HG03280 (cell line): Measurements from ENCODE around the gene EPN1.

Source experiments
- ATAC-seq: cut with Tn5 transposase; IDR thresholded peaks from one replicate; pipeline ENCODE4 v1.9.1; 2021; ENCODE audit warnings: mild to moderate bottlenecking, moderate library complexity; ENCODE audit not compliant: unreplicated experiment

The EPN1 gene

DNA sequence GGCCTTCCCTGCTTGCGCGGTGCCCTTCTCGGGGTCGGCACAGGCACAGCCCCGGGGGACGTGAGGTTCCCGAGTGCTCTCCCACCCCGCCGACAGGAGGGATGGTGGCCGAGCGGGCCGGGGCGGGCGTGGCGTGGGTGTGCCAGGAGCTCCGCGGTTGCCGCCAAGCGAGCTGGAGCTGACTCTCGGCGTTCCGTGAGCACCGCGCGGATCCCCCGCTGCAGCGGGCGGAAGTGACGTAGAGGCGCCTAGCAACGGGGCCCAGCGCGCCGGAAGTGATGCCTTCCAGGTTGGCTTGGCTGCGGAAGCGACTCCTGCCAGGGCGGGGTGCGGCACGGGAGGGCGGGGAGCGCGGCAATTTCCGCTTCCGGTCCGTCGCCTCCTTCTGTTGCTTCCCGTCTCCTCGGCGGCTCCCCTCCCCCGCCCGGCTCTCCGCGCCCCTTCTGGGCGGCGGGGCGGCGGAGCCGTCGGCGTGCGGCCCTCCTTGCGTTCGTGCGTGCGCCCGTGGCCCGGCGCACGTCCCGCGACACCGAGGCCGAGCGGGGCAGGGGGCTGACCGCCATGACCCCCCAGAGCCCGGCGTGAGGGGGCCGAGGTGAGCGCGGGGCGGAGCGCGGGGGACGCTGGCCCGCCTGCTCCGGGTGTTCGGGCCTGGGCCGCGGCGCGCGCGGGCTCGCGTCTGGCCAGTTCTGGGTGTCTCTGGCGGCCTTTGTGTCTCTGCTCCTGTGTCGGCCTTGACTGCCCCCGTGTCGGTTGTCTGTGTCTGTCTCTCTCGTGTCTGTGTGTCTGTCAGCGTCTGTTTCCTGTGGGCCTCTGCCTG is at the start of gene EPN1:
Gene EPN1 (plus strand): TSS at position 386 of the 820 bp plus-strand sequence. CDS start 3,402 bp downstream, outside the sequence.
- peak; percentile 75 for ATAC-seq

DNA sequence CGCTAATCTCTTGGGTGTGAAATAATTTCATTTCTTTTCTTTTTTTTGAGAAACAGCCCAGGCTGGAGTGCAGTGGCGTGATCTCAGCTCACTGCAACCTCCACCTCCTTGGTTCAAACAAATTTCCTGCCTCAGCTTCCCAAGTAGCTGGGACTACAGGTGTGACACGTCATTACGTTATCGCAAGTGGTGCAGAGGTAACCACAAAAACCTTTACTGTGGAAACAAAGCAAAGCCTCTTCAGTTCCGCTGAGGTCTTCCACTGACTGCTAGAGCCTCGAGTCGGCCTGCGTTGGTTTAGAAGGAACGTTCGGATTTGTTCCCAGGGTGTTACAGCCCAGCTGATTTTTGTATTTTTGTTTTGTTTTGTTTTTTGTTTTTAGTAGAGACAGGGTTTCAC is 48.7 kb upstream of the EPN1 start:
- no peak for ATAC-seq

DNA sequence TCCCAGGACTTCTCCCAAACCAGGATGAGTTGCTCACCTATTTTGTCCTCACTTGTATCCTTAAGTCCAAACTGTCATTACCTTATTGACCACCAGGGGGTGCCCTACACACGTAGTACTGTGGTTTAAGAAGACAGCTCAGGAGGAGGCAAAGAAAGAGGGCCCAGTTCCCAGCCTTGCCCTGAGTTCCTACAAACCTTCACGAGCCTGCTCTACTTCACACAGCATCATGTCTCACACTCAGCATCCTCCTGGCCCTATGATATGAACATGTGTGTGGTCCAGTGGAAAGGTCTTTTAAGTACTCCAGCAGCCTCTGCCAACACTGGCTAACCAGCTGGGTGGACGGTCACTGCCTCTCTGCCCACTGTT is 42.6 kb upstream of the EPN1 start:
- no peak for ATAC-seq

DNA sequence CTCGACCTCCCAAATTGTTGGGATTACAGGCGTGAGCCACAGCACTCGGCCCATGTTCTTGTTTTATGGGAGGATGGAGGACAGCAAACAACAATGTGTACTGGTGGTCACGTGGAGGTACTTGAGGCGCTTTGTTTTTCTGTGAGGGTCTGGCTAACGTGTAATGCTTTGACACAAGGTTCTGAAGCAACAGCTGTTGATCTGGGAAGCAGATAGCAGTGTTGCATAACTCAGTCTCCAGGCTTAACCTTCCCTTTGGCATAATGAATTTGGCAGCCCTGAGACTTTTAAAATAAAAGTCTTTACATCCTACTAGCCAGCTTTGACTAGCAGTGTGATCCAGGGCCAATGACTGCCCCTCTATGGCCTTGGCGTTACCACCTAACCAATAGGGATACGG is 41.2 kb upstream of the EPN1 start:
- ATAC-seq: no peak

DNA sequence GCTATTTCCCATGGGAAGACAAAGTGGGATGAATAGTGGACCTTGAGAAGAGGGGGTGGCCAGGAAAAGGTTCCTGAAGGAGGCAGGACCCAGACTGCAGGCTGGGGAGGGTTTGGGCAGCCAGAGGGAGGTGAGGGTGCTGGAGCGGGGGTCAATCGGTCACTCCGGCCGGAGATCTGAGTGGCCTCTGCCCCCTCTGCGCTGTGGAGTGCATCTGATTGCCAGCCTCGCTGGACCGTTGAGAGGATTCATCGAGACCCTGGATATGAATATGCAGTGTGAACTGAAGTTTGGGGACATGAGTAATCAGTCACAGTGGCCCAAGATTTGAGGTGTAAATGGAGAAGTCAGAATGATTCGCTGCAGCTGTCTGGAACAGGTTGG is 39.7 kb upstream of the EPN1 start:
- ATAC-seq: no peak

DNA sequence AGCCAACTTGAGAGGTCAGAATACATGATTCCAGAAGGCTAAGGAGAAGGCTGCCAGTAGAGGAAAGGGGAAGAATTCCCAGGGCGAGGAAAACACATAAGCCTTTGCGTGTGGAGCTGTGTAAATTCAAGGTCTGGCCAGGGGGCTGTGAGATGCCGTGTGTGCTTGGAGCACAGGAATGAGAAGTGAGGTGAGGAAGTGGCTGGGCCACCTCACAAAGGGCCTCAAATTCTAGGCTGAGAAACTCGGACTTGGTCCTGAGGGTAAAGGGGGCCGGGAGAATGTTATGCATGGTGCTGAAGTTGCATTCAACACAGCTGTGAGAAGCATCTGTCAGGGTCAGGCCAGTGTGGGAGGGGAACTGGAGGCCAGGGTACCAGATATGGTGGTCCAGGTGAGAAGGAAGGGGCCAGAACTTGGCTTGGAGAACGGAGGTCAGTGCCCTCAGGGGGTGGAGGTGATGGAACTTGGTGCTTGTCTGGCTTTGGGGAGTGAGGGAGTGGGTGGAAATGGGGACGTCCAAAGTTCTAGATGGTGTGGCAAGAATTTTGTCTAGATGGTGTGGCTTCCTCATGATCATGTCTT is 39.1 kb upstream of the EPN1 start:
- no peak for ATAC-seq

DNA sequence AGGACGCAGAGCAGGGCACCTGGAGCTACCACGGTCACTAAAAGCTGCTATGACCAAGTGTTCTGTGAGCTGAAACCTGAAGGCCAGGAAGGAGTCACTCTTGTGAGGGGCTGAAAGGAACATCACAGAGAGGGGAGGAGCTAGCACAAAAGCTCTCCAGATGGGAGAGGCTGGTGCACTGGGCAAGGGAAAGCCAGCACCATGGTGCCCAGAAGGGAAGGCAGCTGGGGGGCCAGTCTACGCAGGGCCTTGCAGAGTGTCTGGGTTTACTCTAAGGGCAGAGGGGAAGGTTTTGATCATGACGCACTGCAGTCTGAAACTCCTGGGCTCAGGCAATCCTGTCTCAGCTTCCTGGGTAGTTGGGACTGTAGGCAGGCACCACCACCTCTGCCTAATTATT is 38.3 kb upstream of the EPN1 start:
- no peak for ATAC-seq

DNA sequence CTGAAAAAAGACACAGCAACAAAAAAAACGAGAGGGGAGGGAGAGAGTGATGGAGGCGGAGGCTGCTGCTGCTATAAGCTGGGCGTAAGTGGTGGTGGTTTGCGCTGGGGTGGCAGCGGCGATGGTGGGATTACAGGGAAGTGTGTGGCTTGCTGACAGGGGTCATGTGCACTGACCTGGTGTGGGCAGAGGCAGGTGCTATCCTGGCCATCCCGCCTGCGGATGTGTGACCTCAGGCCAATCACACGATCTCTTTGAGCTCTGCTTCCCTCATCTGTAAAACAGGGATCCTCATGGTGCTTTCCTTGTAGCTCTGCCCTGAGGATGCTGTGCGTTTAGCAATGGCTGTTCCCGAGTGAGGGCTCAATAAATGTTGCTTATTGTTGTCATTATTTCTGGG is 37.5 kb upstream of the EPN1 start:
- no peak for ATAC-seq

DNA sequence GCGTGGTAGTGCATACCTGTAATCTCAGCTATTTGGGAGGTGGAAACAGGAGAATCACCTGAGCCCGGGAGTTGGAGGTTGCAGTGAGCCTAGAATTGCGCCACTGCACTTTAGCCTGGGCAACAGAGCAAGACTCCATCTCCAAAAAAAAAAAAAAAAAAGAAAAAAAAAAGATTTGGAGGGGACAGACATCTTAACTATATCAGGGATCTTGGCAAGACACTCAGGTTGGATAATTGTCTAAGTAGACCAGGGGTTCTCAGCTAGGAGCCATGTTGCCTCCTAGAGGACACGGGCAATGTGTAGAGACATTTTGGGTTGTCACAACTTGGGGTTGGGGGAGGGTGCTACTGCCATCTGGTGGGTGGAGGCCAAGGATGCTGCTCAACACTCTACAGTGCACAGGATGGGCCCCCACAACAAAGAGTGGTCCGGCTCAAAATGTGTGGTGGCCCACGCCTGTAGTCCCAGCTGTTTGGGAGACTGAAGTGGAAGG is 36.1 kb upstream of the EPN1 start:
- no peak for ATAC-seq

DNA sequence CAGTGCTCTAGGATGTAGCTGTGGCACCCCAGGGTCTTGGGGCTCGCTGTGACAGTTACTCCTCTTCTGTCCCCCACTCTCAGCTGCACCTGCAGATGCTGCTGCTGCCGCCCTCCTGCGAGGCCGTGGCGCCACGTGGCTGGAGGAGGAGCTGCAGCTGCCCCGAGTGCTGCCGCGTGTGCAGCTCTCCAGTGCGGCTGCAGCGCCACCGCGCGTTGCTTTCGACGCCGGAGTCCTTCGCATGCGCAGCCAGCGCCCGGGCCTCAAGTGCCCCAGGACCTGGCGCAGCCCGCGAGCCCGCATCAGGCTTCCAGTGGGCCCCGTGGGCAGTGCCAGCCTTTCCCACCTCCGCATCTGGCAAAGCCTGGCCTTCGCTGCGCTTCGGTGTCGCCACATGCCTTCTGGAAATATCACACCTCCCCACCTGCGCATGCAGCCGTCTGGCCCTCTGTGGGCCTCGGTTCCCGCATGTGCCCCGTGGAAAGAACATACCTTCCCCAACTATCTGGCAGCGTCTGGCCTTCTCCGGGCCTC is 34.9 kb upstream of the EPN1 start:
- ATAC-seq: no peak

DNA sequence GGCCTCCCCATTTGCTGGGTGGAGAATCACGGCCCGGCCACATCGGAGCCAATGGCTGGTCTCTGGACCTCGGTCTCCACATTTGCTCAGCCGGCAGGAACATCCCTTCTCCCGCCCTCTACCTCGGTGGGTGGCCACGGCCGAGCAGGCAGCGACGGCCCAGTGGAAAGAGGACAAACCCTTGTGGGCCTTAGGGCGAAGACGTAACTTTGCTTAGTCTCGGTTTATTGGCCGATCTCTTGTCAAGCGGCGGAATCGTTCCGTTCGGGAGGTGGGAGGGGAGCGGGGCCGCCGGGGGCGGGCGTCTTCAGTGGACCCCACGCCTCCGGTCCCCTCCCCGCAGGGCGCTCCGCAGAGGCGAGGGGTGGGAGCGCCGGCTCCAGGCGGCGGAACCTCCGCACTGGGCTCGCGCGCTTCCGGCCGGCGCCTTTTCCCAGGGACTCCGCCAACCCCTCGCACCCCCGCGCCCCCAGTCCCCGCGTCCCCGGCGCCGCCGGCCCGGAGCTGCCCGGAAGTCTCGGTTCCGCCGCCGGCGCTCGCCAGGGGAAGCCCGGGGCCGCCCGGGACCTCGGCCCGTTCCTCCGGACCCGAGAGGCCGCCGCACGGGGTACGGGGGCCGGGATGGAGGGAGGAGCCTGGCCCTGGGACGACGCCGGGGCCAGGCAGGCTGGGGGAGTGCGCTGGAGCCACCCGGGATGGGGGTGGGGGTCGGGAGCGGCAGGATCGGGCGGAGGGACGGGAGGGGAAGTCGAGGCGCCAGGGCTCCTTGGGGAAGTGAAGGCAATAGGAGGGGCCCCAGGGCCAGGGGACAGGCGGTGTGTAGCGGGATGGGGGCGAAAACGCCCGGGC is 34.2 kb upstream of the EPN1 start, which contains the start of gene ZNF580:
Gene ZNF580 (plus strand): TSS at position 426 of the 849 bp plus-strand sequence. CDS start 1,507 bp downstream, outside the sequence.
- ATAC-seq: no peak

DNA sequence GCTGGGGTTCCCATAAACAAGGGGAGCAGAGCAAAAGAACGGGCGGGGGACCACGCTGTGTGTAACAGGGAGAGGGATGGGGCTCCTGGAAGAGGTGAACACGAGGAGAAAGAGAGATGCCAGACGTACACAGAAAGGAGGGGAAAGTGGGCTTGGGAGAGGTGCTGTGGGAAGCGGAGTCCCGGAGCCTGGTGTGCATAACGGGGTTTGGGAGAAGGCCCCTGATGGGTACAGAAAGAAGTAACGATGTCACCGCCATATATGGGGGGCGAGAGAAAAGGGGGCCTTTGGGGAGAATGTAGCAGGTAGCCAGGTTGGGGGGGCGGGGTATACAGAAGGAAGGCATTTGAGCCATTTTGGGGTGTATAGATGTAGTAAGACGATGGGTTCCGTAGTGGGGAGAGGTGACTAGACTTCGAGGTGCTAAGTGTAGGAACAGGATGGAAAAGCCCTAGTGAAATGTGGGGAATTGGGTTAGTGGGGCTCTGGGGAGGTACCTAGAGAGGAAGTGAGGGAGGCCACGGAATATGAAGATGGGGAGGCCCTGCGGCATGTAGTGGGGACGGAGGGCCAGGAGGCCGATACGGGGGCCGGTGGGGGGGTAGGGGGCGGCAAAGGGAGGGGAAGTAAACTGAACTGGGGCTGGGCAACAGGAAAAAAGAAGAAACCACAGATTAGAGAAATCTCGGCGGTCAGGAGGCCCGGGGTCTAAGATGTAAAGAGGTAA is 33.4 kb upstream of the EPN1 start:
- ATAC-seq: no peak

DNA sequence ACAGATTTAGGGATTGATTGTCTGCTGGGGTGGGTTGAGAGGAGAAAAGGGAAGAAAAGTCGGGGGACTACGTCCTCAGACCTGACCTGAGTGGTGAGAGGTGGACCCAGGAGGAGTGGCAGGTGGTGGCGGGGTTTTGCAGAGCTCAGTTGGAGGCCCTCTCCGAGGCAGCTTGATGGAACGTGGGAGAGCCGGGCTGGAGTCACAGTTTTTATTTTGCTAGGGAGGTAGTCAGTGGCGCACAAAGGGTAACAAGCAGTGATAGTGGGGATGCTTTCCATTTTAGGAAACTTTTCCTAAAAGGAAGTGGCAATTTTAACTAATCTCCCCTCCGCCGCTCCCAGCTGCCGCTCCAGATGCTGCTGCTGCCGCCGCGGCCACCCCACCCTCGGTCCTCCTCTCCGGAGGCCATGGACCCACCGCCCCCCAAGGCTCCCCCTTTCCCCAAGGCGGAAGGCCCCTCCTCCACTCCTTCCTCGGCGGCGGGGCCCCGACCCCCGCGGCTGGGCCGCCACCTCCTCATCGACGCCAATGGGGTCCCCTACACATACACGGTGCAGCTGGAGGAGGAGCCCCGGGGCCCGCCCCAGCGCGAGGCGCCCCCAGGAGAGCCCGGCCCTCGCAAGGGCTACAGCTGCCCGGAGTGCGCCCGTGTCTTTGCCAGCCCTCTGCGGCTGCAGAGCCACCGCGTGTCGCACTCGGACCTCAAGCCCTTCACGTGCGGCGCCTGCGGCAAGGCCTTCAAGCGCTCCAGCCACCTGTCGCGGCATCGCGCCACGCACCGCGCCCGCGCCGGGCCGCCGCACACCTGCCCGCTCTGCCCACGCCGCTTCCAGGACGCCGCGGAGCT is 32.6 kb upstream of the EPN1 start:
- ATAC-seq: peak; percentile 0

DNA sequence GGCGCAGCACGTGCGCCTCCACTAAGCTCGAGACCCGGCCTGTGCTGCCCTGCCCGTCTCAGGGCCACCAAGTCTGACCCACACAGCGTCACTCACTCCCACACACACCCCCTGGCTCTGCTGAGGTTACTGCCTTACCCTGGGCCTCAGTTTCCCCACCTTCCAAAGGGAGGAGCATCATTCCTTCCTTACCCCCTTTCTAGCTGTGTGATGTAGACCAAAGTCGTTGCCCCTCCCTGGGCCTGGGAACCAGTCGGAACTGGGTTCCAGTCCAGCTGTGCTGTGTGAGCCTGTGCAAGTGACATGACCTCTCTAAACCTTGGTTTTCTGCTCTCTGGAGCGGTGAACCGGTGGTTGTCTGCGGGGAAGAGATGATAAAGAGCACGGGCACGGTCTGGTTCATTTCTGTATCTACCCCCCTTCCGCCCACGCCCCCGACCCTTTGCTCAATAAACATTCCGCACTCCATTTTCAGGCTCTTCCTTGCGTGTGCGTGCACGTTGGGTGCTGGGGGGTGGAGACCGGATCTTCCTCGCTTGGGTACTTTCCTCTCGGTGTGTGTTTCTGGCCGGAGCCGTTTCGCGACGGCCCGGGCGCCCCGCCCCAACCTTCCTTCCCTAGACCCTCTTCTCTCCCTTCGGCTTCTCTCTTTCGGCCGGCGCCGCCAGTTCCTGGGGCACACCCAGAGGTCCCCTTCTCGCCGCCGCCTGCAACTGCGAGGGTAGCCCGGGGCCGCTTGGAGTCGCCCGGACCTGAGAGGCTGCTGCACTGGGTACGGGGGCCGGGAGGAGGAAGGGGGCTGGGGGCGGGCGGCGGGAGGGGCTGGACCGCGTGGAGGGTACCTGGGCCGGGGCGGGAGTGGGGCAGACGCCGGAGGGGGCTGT is 31.8 kb upstream of the EPN1 start, which contains the start of gene ZNF581:
Gene ZNF581 (plus strand): TSS at position 647 of the 884 bp plus-strand sequence. CDS start 923 bp downstream, outside the sequence.
- peak; percentile 33 for ATAC-seq

DNA sequence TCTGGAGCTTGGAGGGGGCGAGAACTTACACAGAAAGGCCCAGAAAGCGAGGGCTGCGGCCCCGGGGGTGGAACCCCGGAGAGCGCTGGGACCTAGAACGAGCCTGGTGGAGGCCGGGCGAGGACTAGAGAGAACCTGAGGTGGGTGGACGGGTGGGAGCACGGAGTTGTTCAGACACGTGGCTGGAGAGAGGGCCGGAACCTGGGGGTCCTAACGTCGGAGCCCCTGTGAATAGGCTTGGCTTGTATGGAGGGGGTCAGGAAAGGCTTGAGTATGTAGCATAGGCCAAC is 31.2 kb upstream of the EPN1 start:
- ATAC-seq: no peak

DNA sequence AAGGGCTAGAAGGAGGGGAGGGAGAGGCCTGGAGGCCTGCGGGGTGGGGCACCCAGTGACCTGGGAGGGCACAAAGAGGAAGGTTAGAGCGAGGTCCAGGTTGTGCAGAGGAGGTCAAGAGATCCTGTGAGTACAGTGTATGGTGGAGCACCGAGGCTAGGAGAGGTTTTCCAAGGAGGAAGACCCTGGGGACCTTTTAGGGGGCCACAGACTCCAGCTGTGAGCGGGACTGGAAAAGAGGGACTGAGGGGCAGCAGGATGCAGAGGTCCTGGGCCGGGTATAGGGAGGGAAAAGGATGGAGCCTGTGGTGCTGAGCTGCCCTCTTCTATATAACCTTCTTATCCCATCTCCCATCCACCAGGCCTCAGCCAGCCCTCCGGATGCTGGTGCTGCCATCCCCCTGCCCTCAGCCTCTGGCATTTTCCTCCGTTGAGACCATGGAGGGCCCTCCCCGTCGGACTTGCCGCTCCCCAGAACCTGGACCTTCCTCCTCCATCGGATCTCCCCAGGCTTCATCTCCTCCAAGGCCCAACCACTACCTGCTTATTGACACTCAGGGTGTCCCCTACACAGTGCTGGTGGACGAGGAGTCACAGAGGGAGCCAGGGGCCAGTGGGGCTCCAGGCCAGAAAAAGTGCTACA is 30.7 kb upstream of the EPN1 start:
- no peak for ATAC-seq

DNA sequence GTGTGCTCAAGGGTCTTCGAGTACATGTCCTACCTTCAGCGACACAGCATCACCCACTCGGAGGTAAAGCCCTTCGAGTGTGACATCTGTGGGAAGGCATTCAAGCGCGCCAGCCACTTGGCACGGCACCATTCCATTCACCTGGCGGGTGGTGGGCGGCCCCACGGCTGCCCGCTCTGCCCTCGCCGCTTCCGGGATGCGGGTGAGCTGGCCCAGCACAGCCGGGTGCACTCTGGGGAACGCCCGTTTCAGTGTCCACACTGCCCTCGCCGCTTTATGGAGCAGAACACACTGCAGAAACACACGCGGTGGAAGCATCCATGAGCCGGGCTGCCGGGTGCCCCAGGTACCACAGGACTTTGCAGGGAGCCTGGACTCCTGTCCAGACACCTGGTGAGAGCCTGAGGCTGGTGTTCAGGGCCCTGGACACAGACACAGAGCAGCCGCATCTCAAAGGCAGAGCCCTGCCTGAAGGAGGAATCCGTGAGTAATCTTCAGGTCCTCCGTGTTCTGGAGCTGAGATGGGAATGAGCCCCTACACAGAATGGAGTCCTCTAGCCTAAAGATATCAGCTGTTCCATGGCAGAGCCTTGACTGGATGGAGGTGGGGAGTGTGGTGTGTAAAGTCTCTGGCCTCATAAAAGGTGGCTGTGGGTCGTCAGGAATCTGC is 30.0 kb upstream of the EPN1 start:
- no peak for ATAC-seq

DNA sequence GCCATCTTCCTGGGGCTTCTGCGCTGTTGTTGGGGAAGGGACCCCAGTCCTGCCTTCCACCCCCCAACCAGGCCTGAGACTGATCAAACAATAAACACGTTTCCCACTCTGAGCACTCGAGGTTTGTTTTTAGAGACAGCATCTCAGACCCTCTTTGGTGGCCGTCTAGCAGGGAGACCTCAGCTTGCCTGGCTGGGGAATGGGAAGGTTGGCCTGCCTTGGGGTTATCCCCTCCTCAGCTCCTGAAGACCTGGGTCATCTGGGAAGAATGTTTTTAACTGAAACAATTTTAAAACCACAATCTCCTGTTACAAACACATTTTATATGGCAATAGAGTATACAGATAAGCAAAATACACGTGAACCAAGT is 29.5 kb upstream of the EPN1 start:
- ATAC-seq: no peak
